B cell (primary cell): Measurements from ENCODE around the gene FXYD1. TPM values are rescaled to one million over a fixed set of nuclear protein-coding genes. Genes with fewer than 3 reads are reported as not detected.
A peak's percentile ranks its signal among the peaks of the same experiment; 100 is the strongest.

Experiments
- ATAC-seq: fragments of 200-7000 bp; cut with Tn5 transposase; one replicate; pipeline ENCODE4 v1.10.0; 2021; ENCODE audit warnings: low read depth, mild to moderate bottlenecking, moderate number of reproducible peaks, moderate library complexity
- CTCF ChIA-PET: fragments of 350-600 bp; sonication (Branson Sonifier 250); formaldehyde crosslinking; loops from one replicate; lab custom pipeline; 2021; ENCODE audit warnings: antibody characterized with exemption, inconsistent platforms; lab: Charles Lee
- POLR2A ChIA-PET: fragments of 350-600 bp; sonication (Branson Sonifier 250); formaldehyde crosslinking; loops from one replicate; lab custom pipeline; 2021; ENCODE audit warnings: antibody characterized with exemption; lab: Charles Lee
- DNase-seq: peaks from one replicate; pipeline ENCODE4 v3.0.0; 2013
- H2AFZ ChIP-seq: 2 replicates; pipeline ENCODE4 v1.6.1; 2012; ENCODE audit warnings: mild to moderate bottlenecking, low read depth, low read length; ENCODE audit not compliant: insufficient read depth, poor library complexity, severe bottlenecking
- H3K27ac ChIP-seq, 2 donors: 1 replicate in 1 of 2; 2 replicates in 1 of 2; pipeline ENCODE4 v1.5.1; 2012 to 2013; ENCODE audit warnings: low read length in 2 of 2, mild to moderate bottlenecking in 2 of 2, moderate library complexity in 1 of 2
- H3K27me3 ChIP-seq, 4 experiments: fragments of 200-600 bp in 1 of 4; sonication (generic) in 1 of 4; replicated peaks in 1 of 4; 1 replicate in 2 of 4; 2 replicates in 2 of 4; pipeline versions ENCODE4 v1.6.1 to v1.7.0; 2013 to 2016; ENCODE audit warnings: low read length in 3 of 4, mild to moderate bottlenecking in 2 of 4, mixed read lengths in 1 of 4, moderate library complexity in 1 of 4; ENCODE audit not compliant: insufficient read depth in 4 of 4, control insufficient read depth in 3 of 4; ENCODE audit errors: control extremely low read depth in 1 of 4
- H3K36me3 ChIP-seq, 2 experiments: replicated peaks in 1 of 2; 1 replicate in 1 of 2; 2 replicates in 1 of 2; pipeline versions ENCODE4 v1.6.1 to v1.7.1; 2013; ENCODE audit warnings: low read length in 1 of 2; ENCODE audit not compliant: insufficient read depth in 2 of 2, control insufficient read depth in 1 of 2; ENCODE audit errors: control extremely low read depth in 1 of 2, extremely low read depth in 1 of 2
- H3K4me1 ChIP-seq, 2 donors: fragments of 200-600 bp in 1 of 2; sonication (generic) in 1 of 2; 1 replicate in 1 of 2; 2 replicates in 1 of 2; pipeline versions ENCODE4 v1.5.1 to v1.6.1; 2013 to 2017; ENCODE audit warnings: low read length in 2 of 2; ENCODE audit not compliant: control insufficient read depth in 2 of 2, insufficient read depth in 2 of 2
- H3K4me2 ChIP-seq: replicated peaks from 2 replicates; pipeline ENCODE3; 2012; ENCODE audit warnings: mild to moderate bottlenecking, low read depth, low read length; ENCODE audit not compliant: poor library complexity, severe bottlenecking
- H3K4me3 ChIP-seq, 5 experiments: fragments of 200-600 bp in 1 of 5; sonication (generic) in 1 of 5; 1 replicate in 3 of 5; 2 replicates in 2 of 5; pipeline versions ENCODE4 v1.5.1 to v1.7.0; 2011 to 2016; ENCODE audit warnings: low read length in 4 of 5, mild to moderate bottlenecking in 4 of 5, low read depth in 2 of 5, control low read depth in 1 of 5, moderate library complexity in 1 of 5; ENCODE audit not compliant: insufficient read depth in 1 of 5; ENCODE audit errors: control extremely low read depth in 1 of 5, extremely low read depth in 1 of 5
- H3K79me2 ChIP-seq: fragments of 200-600 bp; sonication (generic); one replicate; pipeline ENCODE4 v1.6.0; 2016; ENCODE audit warnings: low read length; ENCODE audit not compliant: control insufficient read depth, insufficient read depth
- H3K9ac ChIP-seq: fragments of 200-600 bp; sonication (generic); 2 replicates; pipeline ENCODE4 v1.6.1; 2017; ENCODE audit warnings: mild to moderate bottlenecking, low read length, moderate library complexity
- H3K9me3 ChIP-seq, 3 donors: one replicate each; pipeline versions ENCODE4 v1.6.1 to v1.7.1; 2013; ENCODE audit warnings: low read length in 2 of 3; ENCODE audit not compliant: control insufficient read depth in 2 of 3, insufficient read depth in 1 of 3; ENCODE audit errors: control extremely low read depth in 1 of 3
- H4K20me1 ChIP-seq: 2 replicates; pipeline ENCODE4 v1.6.0; 2012; ENCODE audit warnings: mild to moderate bottlenecking, low read length; ENCODE audit not compliant: insufficient read depth, control insufficient read depth, poor library complexity, severe bottlenecking
- H3K27ac Mint-ChIP-seq: one replicate; pipeline ENCODE4 v1.8.0; 2021; ENCODE audit warnings: mixed read lengths
- H3K27me3 Mint-ChIP-seq: one replicate; pipeline ENCODE4 v1.8.0; 2021; ENCODE audit warnings: mixed read lengths
- H3K4me1 Mint-ChIP-seq: one replicate; pipeline ENCODE4 v1.8.0; 2021; ENCODE audit warnings: mixed read lengths
- H3K4me3 Mint-ChIP-seq: one replicate; pipeline ENCODE4 v1.8.0; 2021; ENCODE audit warnings: mixed read lengths
- H3K9me3 Mint-ChIP-seq: one replicate; pipeline ENCODE4 v1.8.0; 2022; ENCODE audit warnings: mixed read lengths; ENCODE audit not compliant: insufficient read depth
- EZH2 ChIP-seq: IDR thresholded peaks from 2 replicates; pipeline ENCODE4 v1.6.1; 2012; ENCODE audit warnings: borderline replicate concordance, low read depth, mild to moderate bottlenecking, moderate library complexity, low read length; ENCODE audit not compliant: insufficient read depth, poor library complexity, severe bottlenecking
- WGBS: methylation state at CpG from one replicate; pipeline ENCODE4 v1.1.5; 2013; ENCODE audit warnings: missing lambda C conversion rate; ENCODE audit not compliant: insufficient coverage; 5-methylcytosine and 5-hydroxymethylcytosine counted together
- intact Hi-C: fragments of 100-400 bp; cut with micrococcal nuclease; formaldehyde crosslinking; loops from one replicate; pipeline ENCODE4 v1.10.0; 2022
- polyA plus RNA-seq: library from polyadenylated mRNA; depleted of rRNA; stranded (reverse); fragments of >200 nt; gene quantifications from 2 replicates; pipeline ENCODE4 v1.2.3, GENCODE V29; 2012
- total RNA-seq, 2 donors: library from RNA; stranded (reverse); fragments of 120-200 nt in 1 of 2; gene quantifications; 1 replicate in 1 of 2; 2 replicates in 1 of 2; pipeline versions ENCODE4 v1.2.3 to v1.2.4, GENCODE V29; 2013 to 2022
- TF ChIP-seq, protein P1 (sequence below): fragments of 200-600 bp; IDR thresholded peaks from one replicate; pipeline ENCODE4 v1.8.0; 2022; ENCODE audit warnings: antibody characterized with exemption, mild to moderate bottlenecking

The FXYD1 gene
- total and polyA plus RNA-seq, 2 donors (not counting 1 experiment from before 2014, with no cell fraction given), result 3.1 to 4.7 TPM

DNA sequence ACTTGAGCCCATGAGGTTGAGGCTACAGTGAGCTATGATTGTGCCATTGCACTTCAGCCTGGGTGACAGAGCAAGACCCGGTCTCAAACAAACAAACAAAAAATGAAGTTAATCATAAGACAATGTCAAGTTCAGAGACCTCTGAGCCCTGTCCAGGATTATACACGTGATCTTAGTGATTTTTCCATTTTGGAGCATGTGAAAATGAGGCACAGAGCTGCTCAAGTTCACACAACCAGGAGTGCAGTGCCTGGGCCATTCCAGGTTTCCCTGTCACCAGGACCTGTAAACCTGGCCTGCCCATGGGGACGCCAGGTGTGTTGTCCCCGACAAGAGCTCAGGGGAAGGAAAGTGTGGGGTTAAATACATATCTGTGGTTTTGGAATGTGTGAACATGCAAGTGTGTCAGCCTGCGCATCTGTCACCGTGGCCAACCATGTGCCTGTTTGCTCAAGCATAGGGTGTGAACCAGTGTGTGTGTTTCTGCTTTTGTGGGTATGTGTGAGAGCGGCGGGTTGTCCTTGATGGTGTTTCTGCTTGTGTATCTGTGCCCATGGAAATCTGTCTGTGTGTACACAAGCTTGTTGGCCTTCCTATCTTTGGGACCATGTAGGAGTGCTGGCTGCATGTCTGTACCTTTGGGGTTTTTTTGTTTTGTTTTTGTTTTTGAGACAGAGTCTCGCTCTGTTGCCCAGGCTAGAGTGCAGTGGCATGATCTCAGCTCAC is 1.5 kb upstream of the FXYD1 start:
- Histone ChIP-seq H2AFZ (no peak overlapping the region), H3K4me3 (no peak overlapping the region), H3K4me1 (peaks cover 12 to 43% of the 10 kb centered on the region in 2 donors), H3K27ac (no peak overlapping the region), H3K4me2 (no peak overlapping the region), H4K20me1 (no peaks in the 10 kb centered on the region), H3K9me3 (peaks cover 0 to 3% (median 0%) of the 10 kb centered on the region in 3 donors), H3K9ac (no peak overlapping the region), H3K36me3 (no peaks in the 10 kb centered on the region), H3K27me3 (peaks cover 0 to 5% (median under 1%) of the 10 kb centered on the region in 4 experiments), H3K79me2 (no peaks in the 10 kb centered on the region)
- peak; percentile 49 for DNase-seq
- Mint-ChIP-seq H3K4me3 (no peak overlapping the region), H3K9me3 (peaks cover 3% of the 10 kb centered on the region), H3K27ac (no peak overlapping the region), H3K27me3 (peaks cover 14% of the 10 kb centered on the region), H3K4me1 (peaks cover 36% of the 10 kb centered on the region)
- no peak for TF ChIP-seq EZH2
- TF ChIP-seq, protein P1, sequence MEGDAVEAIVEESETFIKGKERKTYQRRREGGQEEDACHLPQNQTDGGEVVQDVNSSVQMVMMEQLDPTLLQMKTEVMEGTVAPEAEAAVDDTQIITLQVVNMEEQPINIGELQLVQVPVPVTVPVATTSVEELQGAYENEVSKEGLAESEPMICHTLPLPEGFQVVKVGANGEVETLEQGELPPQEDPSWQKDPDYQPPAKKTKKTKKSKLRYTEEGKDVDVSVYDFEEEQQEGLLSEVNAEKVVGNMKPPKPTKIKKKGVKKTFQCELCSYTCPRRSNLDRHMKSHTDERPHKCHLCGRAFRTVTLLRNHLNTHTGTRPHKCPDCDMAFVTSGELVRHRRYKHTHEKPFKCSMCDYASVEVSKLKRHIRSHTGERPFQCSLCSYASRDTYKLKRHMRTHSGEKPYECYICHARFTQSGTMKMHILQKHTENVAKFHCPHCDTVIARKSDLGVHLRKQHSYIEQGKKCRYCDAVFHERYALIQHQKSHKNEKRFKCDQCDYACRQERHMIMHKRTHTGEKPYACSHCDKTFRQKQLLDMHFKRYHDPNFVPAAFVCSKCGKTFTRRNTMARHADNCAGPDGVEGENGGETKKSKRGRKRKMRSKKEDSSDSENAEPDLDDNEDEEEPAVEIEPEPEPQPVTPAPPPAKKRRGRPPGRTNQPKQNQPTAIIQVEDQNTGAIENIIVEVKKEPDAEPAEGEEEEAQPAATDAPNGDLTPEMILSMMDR, result no peak
- POLR2A ChIA-PET, result interaction anchor here (0.9 to 1.0 kb wide), 3 partner anchors 12 to 134 kb away, joined by 3 read pairs; no protein-coding TSS in a partner anchor
- ATAC-seq, result no peak
- intact Hi-C loops, result no loop called here
- WGBS, result 50% methylated on average over 8 of the region's 9 CpGs
- CTCF ChIA-PET, result interaction anchor here (1.0 to 5.9 kb wide), 10 partner anchors 14 to 358 kb away, joined by 3 to 65 read pairs (median 6); partner anchors contain the start of genes FXYD3 and USF2
